Stimulated activated naive CD8-positive, alpha-beta T cell treated with anti-CD3 and anti-CD28 coated beads, Interleukin-15, Interleukin-2, amounts not matched to agents 100 U/mL and 50 U/mL, for 24 hours (primary cell): ENCODE data around the gene TRIM47.

Source experiments
- ATAC-seq: fragments of 150-1000 bp; cut with Tn5 transposase; one replicate; pipeline ENCODE4 v1.10.0; 2021
- DNase-seq: peaks from one replicate; pipeline ENCODE4 v3.0.0; 2021

Gene TRIM47

DNA sequence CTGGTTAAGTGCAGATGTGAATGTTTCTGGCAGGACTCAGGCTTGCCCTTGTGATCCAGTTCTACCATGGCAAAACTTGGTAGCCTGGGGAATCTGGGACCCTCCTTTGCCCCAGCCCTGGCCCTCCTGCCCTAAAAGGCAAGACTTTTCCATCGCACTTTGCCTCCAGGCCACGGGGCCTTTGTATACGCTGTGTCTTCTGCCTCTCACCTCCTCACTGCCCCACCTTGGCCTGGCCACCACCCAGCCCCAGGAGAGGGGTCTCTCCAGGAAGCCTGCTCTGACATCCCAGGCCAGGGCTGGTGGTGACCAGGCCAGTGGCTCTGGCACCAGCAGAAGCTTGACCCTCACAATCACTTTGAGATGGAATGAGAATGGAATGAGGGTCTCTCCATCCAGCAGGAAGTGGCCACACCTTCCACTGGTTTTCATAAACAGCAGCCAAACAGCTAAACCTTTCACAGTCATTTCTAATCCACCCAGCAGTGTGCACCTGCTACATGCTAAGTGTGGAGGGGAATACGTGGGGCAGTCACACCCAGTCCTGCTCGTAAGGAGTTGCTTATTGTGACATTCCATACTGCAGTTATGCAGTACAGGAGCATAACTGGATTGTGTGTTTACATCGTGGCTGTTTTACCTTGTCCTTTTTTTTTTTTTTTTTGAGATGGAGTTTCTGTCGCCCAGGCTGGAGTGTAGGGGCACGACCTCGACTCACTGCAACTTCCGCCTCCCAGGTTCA, 27.9 kb upstream of the TRIM47 start:
- ATAC-seq (no peak), DNase-seq (no peak)

DNA sequence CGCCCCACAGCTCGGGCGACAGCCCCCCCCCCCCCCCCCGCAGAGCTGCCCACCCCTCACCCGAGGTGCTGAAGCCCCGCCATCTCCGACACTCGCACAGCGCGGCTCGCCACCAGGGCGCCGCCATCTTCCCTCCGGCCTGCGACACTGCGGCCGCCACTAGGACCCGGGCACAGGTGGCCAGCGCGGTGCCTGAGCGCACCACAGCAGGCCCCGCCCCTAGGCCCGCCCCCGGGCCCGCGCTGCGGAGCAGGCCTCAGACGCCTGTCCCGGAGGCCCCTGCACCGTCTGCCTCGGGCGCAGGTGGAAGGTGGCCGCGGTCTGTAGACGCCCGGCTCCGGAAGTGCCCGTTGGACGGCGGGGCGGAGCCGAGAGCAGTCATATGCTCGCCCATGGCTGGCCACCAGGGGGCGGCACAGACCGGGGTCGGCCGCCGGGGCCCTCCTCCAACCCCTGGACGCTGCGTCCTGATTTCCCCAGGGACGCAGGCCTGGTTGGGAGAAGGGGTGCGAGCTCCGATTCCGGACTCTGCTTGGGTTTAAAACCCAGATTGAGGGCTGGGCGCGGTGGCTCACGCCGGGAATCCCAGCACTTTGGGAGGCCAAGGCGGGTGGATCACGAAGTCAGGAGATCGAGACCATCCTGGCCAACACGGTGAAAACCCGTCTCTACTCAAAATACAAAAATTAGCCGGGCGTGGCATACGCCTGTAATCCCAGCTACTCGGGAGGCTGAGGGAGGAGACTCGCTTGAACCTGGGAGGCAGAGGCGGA, 26.6 kb upstream of the TRIM47 start, which contains the start of gene MRPL38:
Gene MRPL38, minus strand, starts transcription at position 136 of the 773 bp plus-strand sequence. Its CDS starts 9 bp downstream, at position 127.
- ATAC-seq (peak; percentile 99), DNase-seq (peak; percentile 96)

DNA sequence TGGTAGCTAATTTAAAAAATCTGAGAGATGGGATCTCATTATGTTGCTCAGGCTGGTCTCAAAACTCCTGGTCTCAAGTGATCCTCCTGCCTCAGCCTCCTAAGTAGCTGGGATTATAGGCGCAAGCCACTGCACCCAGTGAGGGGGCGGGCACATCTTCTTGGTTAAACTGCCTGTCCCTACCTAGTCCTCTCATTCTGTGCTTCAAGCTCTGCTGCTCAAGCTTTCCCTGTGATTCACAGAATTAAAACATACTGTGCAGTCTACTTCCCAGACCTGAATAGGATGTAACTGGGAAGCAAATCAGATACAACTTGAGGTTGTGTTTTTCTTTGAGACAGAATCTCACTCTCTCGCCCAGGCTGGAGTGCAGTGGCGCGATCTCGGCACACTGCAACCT, 24.0 kb upstream of the TRIM47 start:
- no peak for ATAC-seq
- DNase-seq = no peak

DNA sequence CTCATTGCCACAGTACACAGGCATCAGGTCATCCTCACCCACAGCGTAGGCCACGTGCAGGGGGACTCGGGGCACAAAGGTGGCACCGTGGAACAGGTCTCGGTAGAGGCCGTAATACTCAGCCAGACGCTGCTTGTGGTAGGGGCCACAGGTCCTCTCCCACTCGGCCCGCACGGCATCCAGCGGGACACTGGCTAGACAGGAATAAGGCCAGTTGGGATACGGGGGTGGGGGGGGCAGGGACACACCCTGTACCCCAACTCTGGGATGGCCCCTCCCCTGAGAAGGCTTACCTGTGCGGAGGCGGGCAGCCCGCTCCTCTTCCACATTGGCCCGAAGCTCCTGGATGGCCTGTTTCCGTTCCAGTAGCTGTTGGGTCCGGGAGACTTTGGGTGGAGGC, 23.3 kb upstream of the TRIM47 start:
- no peak for DNase-seq
- ATAC-seq = no peak

DNA sequence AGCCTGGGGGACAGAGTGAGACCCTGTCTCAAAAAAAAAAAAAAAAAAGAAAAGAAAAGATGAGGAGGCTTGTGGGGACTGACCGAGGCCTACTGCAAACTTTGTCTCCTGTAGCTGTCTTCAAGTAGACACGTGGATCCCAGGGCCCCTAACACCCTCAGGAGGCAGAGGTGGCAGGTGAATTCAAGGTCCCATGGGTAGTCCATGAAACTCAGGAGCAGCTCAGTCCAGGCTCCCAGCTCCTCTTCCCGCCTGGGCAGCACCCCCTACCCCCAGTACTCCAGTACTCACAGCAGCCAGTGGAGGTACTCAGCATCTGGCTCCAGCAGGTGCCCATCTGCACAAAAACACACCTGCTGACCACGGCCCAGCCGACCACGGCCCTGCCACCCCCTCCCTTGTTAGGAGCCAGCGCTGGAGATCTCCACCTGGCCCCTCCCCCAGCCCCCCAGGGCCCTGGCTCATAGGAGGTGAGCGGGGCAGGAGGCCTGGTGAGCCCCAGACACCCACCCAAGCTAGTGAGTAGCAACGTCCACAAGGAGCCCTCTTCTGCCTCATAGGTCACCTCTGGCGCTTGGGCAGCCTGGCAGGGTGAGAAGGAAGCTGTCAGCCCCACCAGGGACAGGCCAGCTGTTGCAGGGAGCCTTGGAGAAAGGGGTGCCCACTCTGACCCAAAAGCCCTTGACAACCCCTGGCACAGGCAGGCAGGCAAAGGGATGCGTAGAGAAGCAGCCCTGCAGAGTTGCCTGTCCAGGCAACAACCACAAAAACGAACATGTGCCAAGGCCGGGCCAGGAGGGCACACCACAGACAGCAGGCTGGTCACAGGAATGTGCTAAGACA, 22.5 kb upstream of the TRIM47 start:
- no peak for ATAC-seq
- DNase-seq = no peak

DNA sequence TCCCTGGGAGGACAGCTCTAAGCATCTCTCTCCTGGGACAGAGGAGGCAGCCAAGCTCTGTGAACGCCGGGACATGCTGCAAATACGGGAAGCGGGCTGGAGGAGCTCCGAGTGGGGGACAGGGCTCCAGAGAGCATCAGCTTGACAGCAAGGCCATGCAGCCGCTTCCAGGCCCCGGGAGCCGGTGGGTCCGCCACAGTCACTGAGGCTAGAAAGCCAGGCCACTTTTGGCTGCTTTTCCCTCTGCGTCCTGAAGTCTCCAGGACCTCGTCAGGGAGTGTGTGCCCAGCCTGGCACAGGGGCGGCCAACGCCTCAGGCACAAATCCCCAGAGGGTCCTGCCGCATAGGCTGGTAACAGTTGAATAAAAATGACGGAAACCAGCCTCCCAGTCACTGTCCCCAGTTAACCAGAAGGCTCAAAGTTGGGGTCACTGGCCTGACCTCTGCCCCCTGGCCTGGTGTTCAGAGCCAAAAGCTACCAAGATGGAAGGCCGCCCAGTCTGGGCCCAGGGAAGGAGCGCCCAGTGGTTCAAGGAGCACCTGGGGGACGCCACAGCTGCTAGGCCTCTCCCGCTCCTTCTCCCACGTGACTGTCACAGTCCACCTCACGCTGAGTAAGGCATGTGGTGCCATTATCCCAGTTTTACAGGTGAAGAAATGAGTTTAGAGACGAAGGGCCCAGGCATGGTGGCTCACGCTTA, 21.5 kb upstream of the TRIM47 start:
- DNase-seq = no peak
- no peak for ATAC-seq

DNA sequence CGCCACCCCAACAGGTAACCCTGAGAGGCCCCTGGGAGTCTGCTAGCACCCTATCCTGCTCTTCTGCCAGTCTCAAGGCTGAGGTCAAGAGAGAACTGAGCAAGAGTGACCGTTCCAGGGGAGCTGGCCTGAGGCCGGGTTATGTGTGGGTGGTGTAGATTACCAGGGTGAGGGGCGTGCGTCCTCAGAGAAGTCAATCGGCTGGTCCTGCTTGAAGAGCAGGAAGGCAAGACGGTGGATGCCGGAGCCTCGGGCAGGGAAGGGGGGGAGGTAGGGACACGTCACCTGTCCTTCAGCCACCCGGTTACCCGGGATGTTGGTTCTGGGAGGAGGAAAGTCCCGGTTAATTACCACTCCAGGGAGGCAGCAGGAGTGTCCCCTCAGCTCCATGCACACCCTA, 21.0 kb upstream of the TRIM47 start:
- DNase-seq = no peak

DNA sequence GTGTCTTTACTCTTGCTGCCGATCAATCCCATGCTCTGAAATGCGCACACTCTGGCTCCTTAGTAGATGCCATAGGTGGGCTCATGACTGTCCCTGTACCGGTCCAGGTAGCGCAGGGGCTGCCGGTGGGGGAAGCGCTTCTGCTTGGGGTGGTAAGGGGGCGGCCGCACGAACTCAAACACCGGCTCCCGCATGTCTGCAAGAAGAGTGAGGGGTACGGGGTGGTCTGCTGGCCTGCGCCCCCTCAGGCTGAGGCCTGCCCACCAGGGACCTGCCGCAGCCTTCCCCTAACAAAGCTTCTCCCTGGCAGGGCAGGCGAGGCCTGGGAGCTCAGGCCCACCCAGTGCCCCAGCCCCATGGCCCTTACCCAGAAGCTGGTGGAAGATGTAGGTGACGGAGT, 20.4 kb upstream of the TRIM47 start:
- DNase-seq (no peak), ATAC-seq (no peak)

More for the DNA sequence above, 21.0 kb upstream of the TRIM47 start:
- ATAC-seq = no peak

DNA sequence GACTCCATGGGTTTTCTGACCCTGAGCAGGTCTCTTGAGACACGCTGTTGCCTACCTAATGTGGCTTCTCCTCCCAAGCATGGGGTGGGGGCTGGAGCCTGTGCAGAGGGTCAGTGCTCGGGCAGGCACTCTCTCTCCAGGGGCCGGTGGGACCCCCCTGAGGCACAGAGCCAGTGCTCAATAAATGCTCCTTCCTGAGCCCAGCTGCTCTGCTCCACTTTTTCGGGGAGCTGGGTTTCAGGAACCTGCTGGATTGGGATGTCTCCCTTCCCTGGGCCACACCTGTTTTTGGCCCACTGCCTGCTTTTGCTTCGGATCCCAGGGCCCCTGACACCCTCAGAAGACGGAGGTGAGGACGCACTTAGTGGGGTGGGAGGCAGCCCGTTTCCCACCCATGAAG, 19.7 kb upstream of the TRIM47 start:
- DNase-seq (no peak), ATAC-seq (no peak)

DNA sequence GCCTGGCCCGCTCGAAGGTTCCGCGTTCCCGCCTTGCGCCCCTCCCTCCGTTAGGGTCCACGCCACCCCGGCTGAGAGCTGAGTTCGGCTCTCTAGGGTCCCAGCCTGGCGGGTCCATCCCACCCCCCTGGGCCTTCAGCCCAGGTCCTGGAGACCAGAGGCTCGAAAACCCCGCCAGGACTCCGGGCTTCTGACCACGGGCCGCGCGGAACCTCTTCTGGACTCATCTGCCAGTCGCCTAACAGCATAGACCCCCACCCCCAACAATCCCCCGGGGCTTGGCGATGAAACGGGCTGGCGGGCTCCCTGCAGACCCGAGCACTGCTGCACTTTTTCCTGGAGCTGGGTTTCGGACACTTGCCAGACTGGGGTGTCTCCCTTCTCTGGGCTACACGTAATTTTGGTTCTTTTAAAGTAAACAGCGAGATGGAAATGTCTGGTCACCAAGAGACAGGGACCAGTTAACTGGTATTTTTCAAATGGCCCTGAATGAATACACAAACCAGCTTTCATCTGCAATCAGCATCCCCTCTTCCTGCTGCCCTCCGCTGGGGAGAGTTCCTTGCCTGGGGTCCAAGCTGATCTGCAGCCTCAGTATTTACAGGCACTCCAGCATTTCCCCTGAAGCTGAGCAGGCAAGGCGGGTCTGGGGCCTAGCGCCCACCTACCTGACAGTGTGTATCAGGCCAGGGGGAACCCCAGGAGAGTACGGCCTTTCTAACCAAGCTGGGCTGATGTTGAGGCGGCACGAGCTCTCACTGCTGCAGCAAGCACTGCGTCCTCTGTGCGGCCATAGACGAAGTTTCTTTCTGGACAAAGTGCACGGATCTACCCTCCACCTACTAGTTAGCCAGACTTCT, 19.0 kb upstream of the TRIM47 start:
- no peak for ATAC-seq
- DNase-seq = no peak

DNA sequence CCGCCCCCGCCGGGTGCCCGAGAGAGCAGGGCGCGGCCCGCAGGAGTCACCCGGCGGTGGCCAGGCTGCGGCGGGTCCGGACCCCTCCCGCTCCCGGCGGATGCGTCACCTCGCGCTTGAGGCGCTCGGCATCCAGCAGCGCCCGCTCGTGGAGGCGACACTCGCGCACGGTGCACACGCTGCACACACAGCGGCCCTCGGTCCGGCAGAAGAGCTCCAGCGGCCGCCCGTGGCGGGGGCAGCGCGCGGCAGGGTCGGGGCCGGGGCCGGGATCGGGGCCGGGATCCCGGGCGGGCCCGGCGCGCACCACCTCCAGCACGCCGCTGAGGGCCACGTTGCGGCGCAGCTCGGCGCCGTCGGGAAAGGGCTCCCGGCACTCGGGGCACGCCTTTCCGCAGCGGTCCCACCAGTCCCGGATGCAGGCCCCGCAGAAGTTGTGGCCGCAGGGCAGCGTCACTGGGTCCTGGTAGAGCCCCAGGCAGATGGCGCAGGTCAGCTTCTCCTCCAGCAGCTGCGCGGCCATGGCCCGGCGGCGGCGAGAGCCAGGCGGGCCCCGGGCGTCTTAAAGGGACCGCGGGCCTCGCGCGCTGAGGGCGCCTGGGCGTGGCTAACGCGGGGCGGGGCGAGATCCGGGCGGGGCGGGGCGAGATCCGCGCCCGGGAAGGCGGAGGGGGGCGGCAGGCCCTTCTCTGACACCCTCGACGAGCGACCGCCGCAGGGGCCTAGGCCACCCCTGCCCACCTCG, 18.2 kb upstream of the TRIM47 start, which contains the start of gene TRIM65:
Gene TRIM65, minus strand, starts transcription at position 537 of the 745 bp plus-strand sequence. Its CDS starts 14 bp downstream, at position 523.
- ATAC-seq = peak; percentile 84
- peak; percentile 88 for DNase-seq

DNA sequence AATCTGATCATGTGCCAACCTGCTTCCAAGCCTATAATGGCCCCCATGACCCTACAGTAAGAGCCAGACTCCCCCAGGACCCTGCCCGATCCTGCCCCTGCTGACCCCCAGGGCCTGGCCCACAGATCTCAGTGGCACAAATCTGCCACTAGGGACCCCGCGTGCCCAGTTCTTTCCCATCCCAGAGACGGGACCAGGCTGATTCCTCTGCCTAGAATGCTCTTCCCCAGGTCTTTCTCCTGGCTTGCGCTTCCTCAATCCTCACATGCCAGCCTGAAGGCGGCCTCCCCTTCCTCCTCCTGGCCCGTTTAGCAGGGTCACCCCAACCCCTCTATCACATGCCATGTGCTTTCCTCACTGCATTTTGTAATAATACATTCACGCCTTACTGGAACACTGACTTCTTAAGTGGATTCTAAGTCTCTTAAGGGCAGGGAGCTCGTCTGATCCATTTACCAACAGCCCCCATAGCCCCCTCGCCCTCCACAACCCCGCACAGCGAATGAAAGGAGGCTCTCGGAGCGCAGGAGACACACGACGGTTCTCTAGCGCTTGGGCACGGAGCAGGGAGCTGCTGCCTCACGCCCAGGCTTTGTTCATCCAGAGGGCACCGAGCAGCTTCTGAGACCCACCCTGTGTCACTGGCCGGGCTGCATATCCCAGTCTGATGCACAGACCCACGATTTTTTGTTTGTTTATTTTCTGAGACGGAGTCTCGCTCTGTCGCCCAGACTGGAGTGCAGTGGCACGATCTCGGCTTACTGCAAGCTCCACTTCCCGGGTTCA, 17.2 kb upstream of the TRIM47 start:
- ATAC-seq (no peak), DNase-seq (peak; percentile 49)

DNA sequence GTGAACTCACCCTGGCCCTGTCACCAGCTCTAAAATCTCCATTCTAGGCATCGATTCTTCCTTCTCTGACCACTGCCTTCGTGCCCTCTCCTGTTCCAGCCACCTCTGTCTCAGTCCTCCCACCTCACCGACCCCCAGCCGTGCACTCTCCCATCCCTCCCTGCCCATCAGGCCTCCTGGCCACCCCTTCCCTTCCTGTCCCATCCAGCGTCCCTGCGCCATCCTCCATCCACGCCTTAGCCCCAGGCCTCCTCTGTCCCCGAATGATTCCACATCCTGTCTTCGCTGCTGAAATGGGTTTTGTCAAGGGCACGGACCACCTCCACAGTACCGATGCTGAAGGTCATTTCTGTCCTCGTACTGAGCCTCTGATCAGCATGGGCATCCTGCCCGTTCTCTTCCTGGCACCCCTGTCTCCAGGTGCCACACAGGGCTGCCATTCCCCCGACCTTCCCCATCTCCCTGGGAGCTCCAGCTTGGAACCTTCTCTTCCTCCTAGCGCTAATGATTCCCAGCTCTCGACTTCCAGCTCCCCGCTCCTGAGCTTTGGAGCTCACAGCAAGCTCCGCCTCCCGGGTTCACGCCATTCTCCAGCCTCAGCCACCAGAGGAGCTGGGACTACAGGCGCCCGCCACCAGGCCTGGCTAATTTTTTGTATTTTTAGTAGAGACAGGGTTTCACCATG, 15.8 kb upstream of the TRIM47 start:
- no peak for ATAC-seq
- no peak for DNase-seq

DNA sequence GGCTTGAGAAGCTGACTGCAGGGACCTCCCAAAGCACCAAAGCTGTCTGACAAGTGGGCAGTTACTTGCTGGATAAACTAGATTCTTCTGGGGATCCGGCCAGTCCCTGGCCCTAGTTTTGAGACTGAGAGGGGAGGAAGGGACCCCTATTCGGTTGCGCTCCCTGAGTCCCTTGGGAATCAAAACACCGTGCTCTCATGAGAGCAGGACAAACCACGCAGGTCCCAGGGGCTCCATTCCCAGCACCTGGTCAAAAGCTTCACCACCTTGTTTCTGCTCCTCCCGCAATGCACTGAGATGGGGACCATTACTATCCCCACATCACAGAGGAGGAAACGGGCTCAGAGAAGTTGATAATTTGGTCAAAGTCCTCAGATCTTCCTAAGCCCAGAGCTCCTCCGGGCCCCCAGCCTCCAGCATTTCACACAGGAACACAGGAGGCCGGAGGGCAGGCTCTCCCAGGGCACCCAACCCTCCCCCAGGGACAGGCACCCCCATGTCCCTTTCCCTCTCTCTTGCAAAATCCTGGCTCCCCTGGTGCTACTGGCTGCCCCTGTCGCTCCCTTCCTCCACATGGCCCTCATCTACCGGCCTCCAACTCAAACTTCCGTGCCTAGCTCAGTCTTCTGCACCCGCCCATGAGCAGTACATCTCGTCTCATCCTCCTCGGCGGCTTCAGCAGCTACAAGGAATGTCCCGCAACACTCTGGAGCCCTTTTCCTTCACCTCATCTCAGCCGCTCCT, 15.1 kb upstream of the TRIM47 start:
- DNase-seq (no peak), ATAC-seq (no peak)

DNA sequence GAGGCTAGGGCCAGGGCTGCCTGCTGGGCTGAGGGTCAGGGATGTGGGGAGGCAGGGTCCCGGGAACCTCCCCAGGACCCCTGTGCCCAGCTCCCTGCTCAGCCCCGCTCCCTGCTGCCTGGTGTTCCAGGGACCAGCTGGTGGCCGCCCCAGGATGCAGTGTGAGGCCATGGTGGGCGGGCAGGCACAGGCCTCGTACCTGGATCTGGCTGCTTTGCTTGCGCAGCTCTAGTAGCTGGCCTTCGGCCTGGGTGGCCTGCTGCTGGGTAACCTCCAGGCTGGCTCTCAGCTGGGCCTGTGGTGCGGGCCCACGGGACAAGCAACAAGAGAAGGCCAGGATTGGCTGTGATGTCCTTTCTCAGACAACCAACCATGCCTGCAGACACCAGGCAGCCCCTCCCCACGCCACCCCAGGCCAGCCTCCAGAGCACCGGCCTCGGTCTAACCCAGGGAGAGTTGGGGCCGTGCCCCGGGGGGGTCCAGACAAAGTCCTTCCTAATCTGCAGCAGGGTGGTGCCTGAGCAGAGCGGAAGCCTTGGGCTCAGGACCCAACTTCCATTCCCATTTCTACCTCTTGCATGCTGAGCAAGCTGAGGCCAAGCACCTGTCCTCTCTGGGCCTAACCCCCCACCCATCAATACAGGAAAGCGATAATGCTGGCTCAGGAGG, 14.3 kb upstream of the TRIM47 start:
- DNase-seq = no peak
- no peak for ATAC-seq

DNA sequence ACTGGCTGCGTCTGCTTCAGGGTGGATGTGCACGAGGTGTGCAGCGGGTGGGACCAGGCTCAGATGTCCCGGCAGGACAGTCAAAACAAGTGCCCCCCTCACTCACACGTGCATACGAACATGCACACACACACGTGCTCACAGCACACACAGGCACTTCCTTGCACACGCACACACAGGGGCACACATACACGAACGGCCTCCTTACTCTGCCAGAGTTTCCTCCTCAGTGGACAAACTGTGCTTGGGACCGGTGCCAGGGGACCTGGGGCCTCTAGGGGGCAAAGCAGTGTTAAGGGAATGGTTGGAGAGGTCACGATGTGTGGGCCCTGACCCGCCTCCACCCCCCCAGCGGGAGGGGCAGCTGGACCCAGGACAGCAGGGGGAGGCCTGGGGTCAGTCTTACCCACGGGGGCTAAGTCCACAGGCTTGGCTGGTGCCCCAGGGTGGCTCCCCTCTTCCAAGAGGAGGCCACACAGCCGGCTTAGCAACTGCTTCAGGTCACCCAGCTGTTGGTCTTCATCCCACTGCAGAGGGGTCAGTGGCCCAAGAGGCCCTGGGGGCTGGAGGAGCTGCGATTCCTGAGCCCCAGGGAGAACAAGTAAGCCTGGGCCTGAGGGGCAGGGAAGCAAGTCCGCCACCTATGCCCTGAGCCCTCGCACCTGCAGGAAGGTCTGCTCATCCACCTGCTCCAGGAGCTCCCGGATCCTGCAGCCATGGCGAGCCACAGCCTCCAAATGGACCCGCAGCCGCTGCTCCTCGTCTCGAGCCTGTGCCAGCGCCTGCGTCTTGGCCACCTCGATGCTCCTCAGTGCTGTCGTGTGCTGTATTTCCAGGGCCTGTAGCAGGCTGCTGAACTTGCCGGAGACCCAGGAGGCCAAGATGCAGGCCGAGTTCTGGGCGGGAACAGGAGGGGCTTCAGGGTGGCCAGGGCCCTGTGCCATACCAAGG, 13.5 kb upstream of the TRIM47 start:
- no peak for DNase-seq
- no peak for ATAC-seq
